ENCODE data around the gene TCERG1L.

The TCERG1L gene

GRCh38 chr10:131172433-131172832, 139.1 kb downstream of the TCERG1L start:
- Histone ChIP-seq H3K9me3 (ENCODE audit: control insufficient read depth, insufficient read depth, low read length) (no peaks in the 10 kb centered on the region), H3K36me3 (ENCODE audit: insufficient read depth, low read length) (no peaks in the 10 kb centered on the region), H3K4me1 (ENCODE audit: insufficient read depth, low read length) (no peaks in the 10 kb centered on the region), H3K9ac (ENCODE audit: low read depth, low read length) (no peak overlapping the region)

GRCh38 chr10:131169146-131169545, 142.4 kb downstream of the TCERG1L start:
- H3K4me1 ChIP-seq (ENCODE audit: insufficient read depth, low read length): no peaks in the 10 kb centered on the region
- no peaks in the 10 kb centered on the region for H3K9me3 ChIP-seq (ENCODE audit: control insufficient read depth, insufficient read depth, low read length)
- no peaks in the 10 kb centered on the region for H3K36me3 ChIP-seq (ENCODE audit: insufficient read depth, low read length)
- H3K9ac ChIP-seq (ENCODE audit: low read depth, low read length): no peak overlapping the region

GRCh38 chr10:131168238-131168875, 143.2 kb downstream of the TCERG1L start:
- Histone ChIP-seq H3K9me3 (ENCODE audit: control insufficient read depth, insufficient read depth, low read length) (no peaks in the 10 kb centered on the region), H3K9ac (ENCODE audit: low read depth, low read length) (no peak overlapping the region), H3K4me1 (ENCODE audit: insufficient read depth, low read length) (0 out of 2 replicates have a peak, but pooled peaks cover under 1% of the 10 kb centered on the region), H3K36me3 (ENCODE audit: insufficient read depth, low read length) (no peaks in the 10 kb centered on the region)

GRCh38 chr10:131167036-131167860, 144.3 kb downstream of the TCERG1L start:
- 0 out of 2 replicates have a peak, but pooled peaks cover 3% of the 10 kb centered on the region for H3K4me1 ChIP-seq (ENCODE audit: insufficient read depth, low read length)
- H3K36me3 ChIP-seq (ENCODE audit: insufficient read depth, low read length): no peaks in the 10 kb centered on the region
- H3K9me3 ChIP-seq (ENCODE audit: control insufficient read depth, insufficient read depth, low read length): no peaks in the 10 kb centered on the region
- H3K9ac ChIP-seq (ENCODE audit: low read depth, low read length): no peak overlapping the region

- Histone ChIP-seq H3K9me3 (ENCODE audit: control insufficient read depth, insufficient read depth, low read length) (no peaks in the 10 kb centered on the region), H3K36me3 (ENCODE audit: insufficient read depth, low read length) (no peaks in the 10 kb centered on the region), H3K9ac (ENCODE audit: low read depth, low read length) (no peak overlapping the region), H3K4me1 (ENCODE audit: insufficient read depth, low read length) (0 out of 2 replicates have a peak, but pooled peaks cover 3% of the 10 kb centered on the region)
Measured at GRCh38 chr10:131166486-131166885, 145.0 kb downstream of the TCERG1L start.

GRCh38 chr10:131165092-131165491, 146.4 kb downstream of the TCERG1L start:
- Histone ChIP-seq H3K4me1 (ENCODE audit: insufficient read depth, low read length) (0 out of 2 replicates have a peak, but pooled peaks cover 3% of the 10 kb centered on the region), H3K36me3 (ENCODE audit: insufficient read depth, low read length) (no peaks in the 10 kb centered on the region), H3K9ac (ENCODE audit: low read depth, low read length) (no peak overlapping the region), H3K9me3 (ENCODE audit: control insufficient read depth, insufficient read depth, low read length) (no peaks in the 10 kb centered on the region)

GRCh38 chr10:131162866-131163843, 148.4 kb downstream of the TCERG1L start:
- H3K9ac ChIP-seq (ENCODE audit: low read depth, low read length): no peak overlapping the region
- 0 out of 2 replicates have a peak, but pooled peaks cover 3% of the 10 kb centered on the region for H3K4me1 ChIP-seq (ENCODE audit: insufficient read depth, low read length)
- H3K9me3 ChIP-seq (ENCODE audit: control insufficient read depth, insufficient read depth, low read length): no peaks in the 10 kb centered on the region
- H3K36me3 ChIP-seq (ENCODE audit: insufficient read depth, low read length): no peaks in the 10 kb centered on the region

GRCh38 chr10:131162211-131162610, 149.3 kb downstream of the TCERG1L start:
- H3K9ac ChIP-seq (ENCODE audit: low read depth, low read length): no peak overlapping the region
- no peaks in the 10 kb centered on the region for H3K9me3 ChIP-seq (ENCODE audit: control insufficient read depth, insufficient read depth, low read length)
- H3K4me1 ChIP-seq (ENCODE audit: insufficient read depth, low read length): 0 out of 2 replicates have a peak, but pooled peaks cover 3% of the 10 kb centered on the region
- no peaks in the 10 kb centered on the region for H3K36me3 ChIP-seq (ENCODE audit: insufficient read depth, low read length)

GRCh38 chr10:131161087-131161486, 150.4 kb downstream of the TCERG1L start:
- Histone ChIP-seq H3K36me3 (ENCODE audit: insufficient read depth, low read length) (no peaks in the 10 kb centered on the region), H3K4me1 (ENCODE audit: insufficient read depth, low read length) (0 out of 2 replicates have a peak, but pooled peaks cover 3% of the 10 kb centered on the region), H3K9ac (ENCODE audit: low read depth, low read length) (no peak overlapping the region), H3K9me3 (ENCODE audit: control insufficient read depth, insufficient read depth, low read length) (no peaks in the 10 kb centered on the region)

GRCh38 chr10:131160219-131160875, 151.2 kb downstream of the TCERG1L start:
- no peaks in the 10 kb centered on the region for H3K36me3 ChIP-seq (ENCODE audit: insufficient read depth, low read length)
- H3K9ac ChIP-seq (ENCODE audit: low read depth, low read length): no peak overlapping the region
- 0 out of 2 replicates have a peak, but pooled peaks cover 3% of the 10 kb centered on the region for H3K4me1 ChIP-seq (ENCODE audit: insufficient read depth, low read length)
- no peaks in the 10 kb centered on the region for H3K9me3 ChIP-seq (ENCODE audit: control insufficient read depth, insufficient read depth, low read length)

GRCh38 chr10:131159771-131160170, 151.8 kb downstream of the TCERG1L start:
- H3K9me3 ChIP-seq (ENCODE audit: control insufficient read depth, insufficient read depth, low read length): no peaks in the 10 kb centered on the region
- 0 out of 2 replicates have a peak, but pooled peaks cover 3% of the 10 kb centered on the region for H3K4me1 ChIP-seq (ENCODE audit: insufficient read depth, low read length)

GRCh38 chr10:131158695-131159094, 152.8 kb downstream of the TCERG1L start:
- Histone ChIP-seq H3K4me1 (ENCODE audit: insufficient read depth, low read length) (0 out of 2 replicates have a peak, but pooled peaks cover 3% of the 10 kb centered on the region), H3K36me3 (ENCODE audit: insufficient read depth, low read length) (no peaks in the 10 kb centered on the region), H3K9me3 (ENCODE audit: control insufficient read depth, insufficient read depth, low read length) (no peaks in the 10 kb centered on the region; the same call in 1 of the 2 replicates), H3K9ac (ENCODE audit: low read depth, low read length) (no peak overlapping the region)

More at GRCh38 chr10:131159771-131160170, 151.8 kb downstream of the TCERG1L start:
- Histone ChIP-seq H3K9ac (ENCODE audit: low read depth, low read length) (no peak overlapping the region), H3K36me3 (ENCODE audit: insufficient read depth, low read length) (no peaks in the 10 kb centered on the region)

- Histone ChIP-seq H3K9me3 (ENCODE audit: control insufficient read depth, insufficient read depth, low read length) (no peaks in the 10 kb centered on the region; the same call in 1 of the 2 replicates), H3K9ac (ENCODE audit: low read depth, low read length) (no peak overlapping the region), H3K4me1 (ENCODE audit: insufficient read depth, low read length) (no peaks in the 10 kb centered on the region), H3K36me3 (ENCODE audit: insufficient read depth, low read length) (no peaks in the 10 kb centered on the region)
Measured at GRCh38 chr10:131157899-131158298, 153.6 kb downstream of the TCERG1L start.
